ENCODE measurements around the gene DDX52.

GRCh38 chr17:37567137-37567536 is 76.1 kb downstream of the DDX52 start:
- no peak for TF ChIP-seq CTCF (IDR thresholded peaks at IDR 0.05; ENCODE audit: control extremely low read depth in 1 of 3, insufficient read depth in 1 of 3, low read depth in 1 of 3, low read length in 3 of 3)
- no peak for TF ChIP-seq CHD2 (IDR thresholded peaks at IDR 0.05; ENCODE audit: low read length)
- no peak for TF ChIP-seq TBP (IDR thresholded peaks at IDR 0.05; ENCODE audit: low read depth, low read length)
- no peak for TF ChIP-seq KDM1A (IDR thresholded peaks at IDR 0.05; ENCODE audit: borderline replicate concordance, low read length)
- no peak for TF ChIP-seq POLR2A (IDR thresholded peaks at IDR 0.05; ENCODE audit: control extremely low read depth in 1 of 2, low read depth in 2 of 2, low read length in 2 of 2)
- no peak for TF ChIP-seq GTF2F1 (IDR thresholded peaks at IDR 0.05; ENCODE audit: borderline replicate concordance, low read depth, low read length)

All from H1 (cell line).